Measurements from ENCODE around the gene CYB5R3.

DNA sequence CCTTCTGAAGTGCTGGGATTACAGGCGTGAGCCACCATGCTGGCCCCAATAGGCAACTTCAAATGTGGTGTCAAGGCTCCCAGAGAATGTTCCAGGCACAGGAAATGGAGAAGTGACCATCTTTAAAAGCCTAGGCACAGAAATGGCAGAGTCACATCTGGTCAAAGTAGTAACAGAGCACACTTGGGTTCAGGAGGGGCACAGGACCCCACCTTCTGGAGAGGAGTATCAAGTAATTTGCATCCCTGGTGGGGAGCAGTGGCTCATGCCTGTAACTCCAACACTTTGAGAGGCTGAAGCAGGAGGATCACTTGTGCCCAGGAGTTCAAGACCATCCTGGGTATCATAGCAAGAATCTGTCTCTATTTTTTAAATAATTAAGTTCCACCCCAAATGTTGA, 66.2 kb downstream of the CYB5R3 start:
- TF ChIP-seq ZBTB7A (IDR thresholded peaks at IDR 0.05; ENCODE audit: low read depth) (no peak), CEBPB (IDR thresholded peaks at IDR 0.05) (no peak)
- TF ChIP-seq, protein P1, sequence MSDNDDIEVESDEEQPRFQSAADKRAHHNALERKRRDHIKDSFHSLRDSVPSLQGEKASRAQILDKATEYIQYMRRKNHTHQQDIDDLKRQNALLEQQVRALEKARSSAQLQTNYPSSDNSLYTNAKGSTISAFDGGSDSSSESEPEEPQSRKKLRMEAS (IDR thresholded peaks at IDR 0.05) = no peak

Measured in Ishikawa (cell line).